Suppressor macrophage (primary cell): ENCODE data around the gene SENP7.

Source experiments
- DNase-seq, 4 experiments: peaks; one replicate each; pipeline ENCODE4 v3.0.0-alpha.2; 2020 to 2022

The SENP7 gene

GRCh38 chr3:101423984-101424888, 88.8 kb downstream of the SENP7 start:
- no peak for DNase-seq

DNA sequence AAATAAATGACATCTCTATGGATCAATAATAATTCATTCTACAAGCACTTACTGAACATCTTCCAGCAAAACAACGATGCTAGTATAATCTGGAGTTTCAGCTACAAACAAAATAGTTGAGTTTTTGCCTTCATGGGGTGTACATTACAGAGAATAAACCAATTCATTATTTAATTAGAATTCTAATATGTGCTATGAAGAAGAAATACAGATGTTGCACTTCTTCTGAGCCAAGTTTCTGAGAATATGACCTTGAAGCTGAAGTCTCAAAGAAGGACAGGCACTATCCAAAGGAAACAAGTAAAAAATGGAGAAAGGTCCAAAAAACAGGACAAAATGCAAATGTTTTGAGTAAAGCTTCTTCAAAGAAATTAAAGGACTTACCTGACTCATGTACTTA, 94.2 kb downstream of the SENP7 start:
- no peak for DNase-seq

DNA sequence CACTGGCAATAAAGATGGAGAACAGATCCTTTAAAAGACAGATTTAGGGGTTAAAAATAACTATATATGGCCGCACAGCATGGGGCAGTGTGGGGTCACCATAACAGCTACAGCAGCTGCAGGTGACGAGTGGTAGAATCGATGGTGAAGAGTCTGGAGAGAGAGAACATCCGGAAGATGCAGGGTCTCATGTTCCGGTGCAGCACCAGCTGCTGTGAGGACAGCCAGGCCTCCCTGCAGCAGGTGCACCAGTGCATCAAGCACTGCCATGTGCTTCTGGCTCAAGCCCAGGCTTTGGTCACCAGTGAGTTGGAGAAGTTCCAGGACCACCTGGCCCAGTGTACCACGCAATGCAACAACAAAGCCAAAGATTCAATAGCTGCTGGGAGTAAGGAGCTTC, 98.9 kb downstream of the SENP7 start:
- DNase-seq: no peak

DNA sequence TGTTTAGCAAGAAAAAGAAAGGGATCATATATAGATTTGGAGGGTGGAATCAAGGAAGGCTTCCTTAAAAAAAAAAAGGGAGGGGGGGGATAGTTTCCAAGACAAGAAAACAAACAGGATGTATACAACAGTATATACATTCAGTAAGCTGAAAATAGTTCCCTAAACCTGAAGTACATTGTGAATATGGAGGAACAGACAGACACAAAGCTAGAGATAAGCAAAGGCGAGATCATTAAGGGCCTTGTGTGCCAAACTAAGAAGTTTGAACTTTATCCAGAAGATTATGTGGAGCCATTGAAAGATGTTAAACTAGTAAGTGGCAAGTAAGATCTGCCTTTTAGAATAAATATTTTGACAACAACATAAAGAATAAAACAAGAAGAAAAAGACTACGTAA, 99.4 kb downstream of the SENP7 start:
- DNase-seq: no peak

DNA sequence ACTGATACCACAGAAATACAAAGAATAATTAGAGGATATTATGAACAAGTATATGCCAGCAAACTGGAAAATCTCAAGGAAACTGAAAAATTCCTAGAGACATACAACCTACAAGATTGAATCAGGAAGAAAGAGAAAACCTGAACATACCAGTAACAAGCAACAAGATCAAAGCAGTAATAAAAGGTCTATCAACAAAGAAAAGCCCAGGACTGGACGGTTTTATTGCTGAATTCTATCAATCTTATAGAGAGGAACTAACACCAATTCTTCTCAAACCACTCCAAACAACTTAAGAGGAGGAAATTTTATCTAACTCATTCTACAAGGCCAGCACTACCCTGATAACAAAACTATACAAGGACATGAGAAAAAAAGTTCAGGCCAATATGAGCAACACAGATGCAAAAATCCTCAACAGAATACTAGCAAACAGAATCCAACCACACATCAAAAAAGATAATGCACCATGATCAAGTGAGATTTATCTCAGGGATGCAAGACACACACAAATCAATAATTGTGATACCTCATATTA, 121.5 kb downstream of the SENP7 start:
- no peak for DNase-seq

DNA sequence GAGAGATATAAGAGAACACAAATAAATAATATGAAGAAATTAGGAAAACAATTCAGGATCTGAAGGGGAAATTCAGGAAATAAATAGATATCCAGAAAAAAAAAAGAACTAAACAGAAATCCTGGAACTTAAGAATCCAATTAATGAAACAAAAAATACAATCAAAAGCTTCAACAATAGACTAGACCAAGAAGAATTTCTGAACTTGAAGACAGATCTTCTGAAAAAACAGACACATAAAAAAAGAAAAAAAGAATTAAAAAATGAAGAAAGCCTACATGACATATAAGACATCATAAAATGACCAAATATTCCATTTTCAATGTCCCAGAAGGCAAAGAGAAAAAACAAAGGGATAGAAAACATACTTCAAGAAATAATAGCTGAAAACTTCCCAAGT, 124.3 kb downstream of the SENP7 start:
- DNase-seq: no peak

DNA sequence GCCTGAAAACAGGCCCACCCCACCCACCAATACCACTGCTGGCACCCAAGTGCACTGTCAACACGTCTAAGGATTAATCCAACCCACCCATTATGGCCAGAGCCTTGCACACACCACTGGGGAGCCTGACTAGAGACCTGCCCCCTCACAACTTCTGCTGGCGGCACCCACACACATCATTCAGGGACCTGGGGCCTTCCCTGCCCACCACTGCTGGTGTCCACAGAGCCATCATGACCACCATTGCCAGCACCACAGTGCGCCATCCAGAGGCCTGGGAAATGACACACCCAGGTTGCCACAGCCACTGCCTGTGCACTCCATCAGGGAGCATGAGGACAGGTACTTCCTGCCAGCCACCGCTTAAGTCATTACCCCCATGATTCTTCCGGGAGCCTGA, 125.7 kb downstream of the SENP7 start:
- DNase-seq: no peak

DNA sequence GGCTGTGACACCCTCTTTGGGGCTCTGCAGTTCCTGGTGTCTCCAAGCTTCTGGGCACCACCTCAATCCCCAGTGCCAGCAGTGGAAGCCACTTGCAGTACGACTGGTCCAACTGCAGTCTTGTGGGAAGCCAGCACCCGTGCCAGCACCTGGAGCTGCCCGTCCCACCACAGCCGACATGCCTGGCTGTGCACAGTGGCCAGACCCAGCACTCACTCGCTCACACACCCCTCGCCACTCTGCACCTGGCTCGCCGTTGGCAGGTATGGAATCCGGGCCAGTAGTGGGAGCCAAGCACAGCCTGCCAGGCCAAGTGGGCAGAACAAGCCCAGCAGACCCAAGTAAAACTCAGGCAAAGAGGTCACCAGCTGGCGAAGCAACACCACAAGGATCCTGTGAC, 128.6 kb downstream of the SENP7 start:
- DNase-seq: no peak

GRCh38 chr3:101383656-101384055, 129.4 kb downstream of the SENP7 start:
- DNase-seq: no peak

DNA sequence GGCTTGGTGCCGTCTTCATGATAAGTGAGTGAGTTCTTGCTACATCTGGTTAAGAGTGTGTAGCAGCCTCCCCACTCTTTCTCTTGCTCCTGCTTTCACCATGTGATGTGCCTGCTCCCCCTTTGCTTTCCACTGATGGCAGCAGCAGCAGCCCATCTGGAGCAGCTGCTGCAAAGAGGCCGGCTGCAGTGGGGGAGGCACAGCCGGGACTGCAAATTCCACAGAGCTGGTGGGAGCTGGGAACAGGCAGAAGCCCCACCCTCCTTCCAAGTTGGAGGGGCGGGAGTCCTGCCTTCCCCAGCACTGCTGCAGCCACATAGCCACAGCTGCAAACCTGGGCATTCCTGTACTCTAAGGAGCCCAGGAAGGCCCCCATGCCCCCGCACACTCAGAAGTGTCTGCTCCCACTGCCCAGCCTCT, 129.8 kb downstream of the SENP7 start:
- no peak for DNase-seq

- peak; percentile 20 to 73 (median 48) for DNase-seq
Measured at GRCh38 chr3:101381809-101382208, 131.2 kb downstream of the SENP7 start.

GRCh38 chr3:101379658-101380376, 133.2 kb downstream of the SENP7 start:
- peak; percentile 22 to 64 (median 44) for DNase-seq

- no peak for DNase-seq
Measured at GRCh38 chr3:101377796-101378195, 135.2 kb downstream of the SENP7 start.

DNA sequence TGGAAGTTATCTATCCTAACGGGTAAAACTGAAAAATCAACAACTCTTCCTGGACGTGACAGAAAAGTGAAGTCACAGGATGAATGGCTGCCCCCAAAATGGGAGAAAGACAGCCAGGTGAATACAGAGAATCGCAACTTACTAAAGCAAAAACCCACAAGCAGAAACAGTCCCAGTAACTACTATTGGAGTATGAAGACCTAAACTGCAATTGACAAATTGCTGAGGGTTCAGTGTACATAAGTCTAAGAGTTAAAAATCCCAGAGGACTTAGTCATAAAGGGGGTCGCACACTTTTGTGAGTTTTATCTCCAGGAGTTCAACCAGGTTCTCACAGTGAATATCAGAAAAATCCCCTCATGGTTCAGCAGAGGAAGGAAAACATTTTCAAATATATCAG, 135.8 kb downstream of the SENP7 start:
- no peak for DNase-seq

GRCh38 chr3:101375586-101375985, 137.4 kb downstream of the SENP7 start:
- no peak for DNase-seq

DNA sequence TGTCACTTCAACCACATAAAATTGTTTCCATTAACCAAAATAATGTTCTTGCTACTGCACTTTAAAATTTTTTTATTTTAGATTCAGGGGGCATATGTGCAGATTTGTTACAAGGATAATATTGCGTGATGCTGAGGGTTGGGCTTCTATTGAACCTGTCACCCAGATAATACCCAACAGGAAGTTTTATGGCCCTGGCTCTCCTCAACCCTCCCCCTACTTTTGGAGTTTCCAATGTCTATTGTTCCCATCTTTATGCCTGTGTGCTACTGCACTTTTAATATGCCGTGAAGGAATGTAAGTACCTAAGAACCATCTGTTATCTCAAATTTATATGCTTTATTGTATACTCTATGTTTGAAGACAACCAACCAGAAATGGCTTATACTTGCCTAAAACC, 150.6 kb downstream of the SENP7 start:
- no peak for DNase-seq

- DNase-seq: peak; percentile 23 to 42 (median 34)
Measured at GRCh38 chr3:101351829-101352228, 161.2 kb downstream of the SENP7 start.

- DNase-seq: no peak
Measured at GRCh38 chr3:101340591-101340990, 172.4 kb downstream of the SENP7 start.

DNA sequence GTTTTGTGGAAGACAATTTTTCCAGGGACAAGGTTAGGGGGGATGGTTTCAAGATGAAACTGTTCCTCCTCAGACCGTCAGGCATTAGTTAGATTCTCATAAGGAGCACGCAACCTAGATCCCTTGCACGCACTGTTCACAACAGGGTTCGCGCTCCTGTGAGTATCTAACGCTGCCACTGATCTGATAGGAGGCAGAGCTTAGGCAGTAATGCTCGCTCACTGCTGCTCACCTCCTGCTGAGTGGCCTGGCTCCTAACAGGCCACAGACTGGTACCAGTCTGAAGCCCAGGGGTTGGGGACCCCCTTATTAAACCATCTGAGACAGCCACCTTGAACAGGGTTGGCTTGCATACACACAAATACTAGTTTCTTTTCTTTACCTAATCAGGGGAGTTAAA, 179.1 kb downstream of the SENP7 start:
- DNase-seq: no peak

- no peak for DNase-seq
Measured at GRCh38 chr3:101329016-101329673, 183.9 kb downstream of the SENP7 start.

- DNase-seq: no peak
Measured at GRCh38 chr3:101325393-101326134, 187.4 kb downstream of the SENP7 start.

DNA sequence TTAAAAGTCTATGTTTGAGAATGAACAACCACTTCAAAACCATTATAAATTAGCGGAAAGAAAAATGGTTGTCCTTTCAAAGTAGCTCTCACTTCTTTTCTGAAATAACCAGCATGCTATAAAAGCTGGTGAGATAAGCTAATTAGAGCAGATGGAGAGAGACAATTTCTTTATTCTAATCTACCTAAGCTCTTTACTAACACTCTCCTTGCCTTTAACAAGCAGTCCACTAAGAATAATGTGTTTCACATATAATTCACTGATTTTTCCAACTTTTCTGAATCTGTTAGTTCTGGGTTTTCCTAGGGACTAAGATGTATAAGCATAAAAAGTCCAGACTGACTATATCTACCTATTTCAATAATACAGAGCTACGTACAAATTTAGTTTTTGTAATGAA, 192.5 kb downstream of the SENP7 start, which contains the start of gene IMPG2:
TSS of gene IMPG2 (minus strand) at position 101 of the 400 bp plus-strand sequence. CDS start 203 bp downstream, outside the sequence.
- DNase-seq: no peak
